ENCODE data around the gene PDC. TPM values are rescaled to one million over a fixed set of nuclear protein-coding genes. Genes with fewer than 3 reads are reported as not detected.

PDC gene
- total and polyA plus RNA-seq, 9 of the 15 experiments (the other 6 are each of a cell fraction or from before 2014, with no cell fraction given) = not detected

GRCh38 chr1:186440584-186440983 lies 20.3 kb downstream of the PDC start:
- in situ Hi-C loops (cut with MboI) (no loop called here), intact Hi-C loops (cut with micrococcal nuclease) (no loop called here)
- Histone ChIP-seq H3K9me3 (replicated peaks; ENCODE audit: control insufficient read depth, insufficient read depth, low read depth, low read length) (no peaks in the 10 kb centered on the region), H3K27me3 (ENCODE audit: control insufficient read depth in 2 of 2, insufficient read depth in 2 of 2, low read length in 2 of 2) (no peaks in the 10 kb centered on the region), H3K79me2 (ENCODE audit: control insufficient read depth, insufficient read depth, low read length) (no peaks in the 10 kb centered on the region), H3K4me2 (ENCODE audit: insufficient read depth, low read length) (no peak overlapping the region), H3K36me3 (ENCODE audit: control insufficient read depth, insufficient read depth, low read length) (no peaks in the 10 kb centered on the region), H3K9me1 (ENCODE audit: control insufficient read depth, insufficient read depth, low read length) (no peaks in the 10 kb centered on the region), H2AFZ (ENCODE audit: low read depth, low read length) (no peak overlapping the region), H4K20me1 (replicated peaks; ENCODE audit: control insufficient read depth, insufficient read depth, low read length) (no peaks in the 10 kb centered on the region), H3K27ac (ENCODE audit: extremely low read depth, low read depth, low read length) (no peak overlapping the region), H3K9ac (ENCODE audit: insufficient read depth in 1 of 2, low read depth in 2 of 2, low read length in 2 of 2) (no peak overlapping the region), H3K4me3 (no peak overlapping the region), H3K4me1 (replicated peaks in 1 of 2; ENCODE audit: control insufficient read depth in 2 of 2, insufficient read depth in 2 of 2, low read length in 2 of 2) (no peaks in the 10 kb centered on the region)
- ChIA-PET POLR2A (no interaction called here), CTCF (ENCODE audit: low intra/inter-chr PET ratio) (no interaction called here)
- no peak for DNase-seq (ENCODE audit: extremely low read depth in 1 of 4, low spot score in 3 of 4)
- TF ChIP-seq CCAR2 (IDR thresholded peaks at IDR 0.05; ENCODE audit: low read depth, low read length) = no peak
- no peak for TF ChIP-seq STAT6 (CRISPR knock-in tag; IDR thresholded peaks at IDR 0.05)
- TF ChIP-seq GABPB1 (CRISPR knock-in tag; IDR thresholded peaks at IDR 0.05) = no peak
- TF ChIP-seq, protein P1, sequence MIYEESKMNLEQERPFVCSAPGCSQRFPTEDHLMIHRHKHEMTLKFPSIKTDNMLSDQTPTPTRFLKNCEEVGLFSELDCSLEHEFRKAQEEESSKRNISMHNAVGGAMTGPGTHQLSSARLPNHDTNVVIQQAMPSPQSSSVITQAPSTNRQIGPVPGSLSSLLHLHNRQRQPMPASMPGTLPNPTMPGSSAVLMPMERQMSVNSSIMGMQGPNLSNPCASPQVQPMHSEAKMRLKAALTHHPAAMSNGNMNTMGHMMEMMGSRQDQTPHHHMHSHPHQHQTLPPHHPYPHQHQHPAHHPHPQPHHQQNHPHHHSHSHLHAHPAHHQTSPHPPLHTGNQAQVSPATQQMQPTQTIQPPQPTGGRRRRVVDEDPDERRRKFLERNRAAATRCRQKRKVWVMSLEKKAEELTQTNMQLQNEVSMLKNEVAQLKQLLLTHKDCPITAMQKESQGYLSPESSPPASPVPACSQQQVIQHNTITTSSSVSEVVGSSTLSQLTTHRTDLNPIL (CRISPR knock-in tag; IDR thresholded peaks at IDR 0.05) = no peak
- no peak for TF ChIP-seq SMARCA5 (IDR thresholded peaks at IDR 0.05)
- TF ChIP-seq E4F1 (CRISPR knock-in tag; IDR thresholded peaks at IDR 0.05; ENCODE audit: borderline replicate concordance) = no peak
- no peak for TF ChIP-seq TRIM28 (IDR thresholded peaks at IDR 0.05)
- no peak for TF ChIP-seq ZNF696 (CRISPR knock-in tag; conservative IDR thresholded peaks at IDR 0.05)
- WGBS (ENCODE audit: insufficient coverage, low coverage, missing lambda C conversion rate) = 1% methylated on average over 3 of the region's 3 CpGs
- FAIRE-seq = no peak
- BruUV-seq (replicated peaks) = no TSS peak
- no peak for ATAC-seq
